Posterior cingulate gyrus (tissue), 11 donors: ENCODE measurements around the gene DST.

Source experiments
- DNase-seq, 10 donors: peaks; one replicate each; pipeline versions ENCODE4 v3.0.0 to v3.0.0-alpha.2; 2020 to 2021; ENCODE audit warnings: mixed read lengths in 3 of 10
- intact Hi-C: fragments of 100-400 bp; cut with DNase I; formaldehyde crosslinking; loops from one replicate; pipeline ENCODE4 v1.15.1; 2023

The DST gene

DNA sequence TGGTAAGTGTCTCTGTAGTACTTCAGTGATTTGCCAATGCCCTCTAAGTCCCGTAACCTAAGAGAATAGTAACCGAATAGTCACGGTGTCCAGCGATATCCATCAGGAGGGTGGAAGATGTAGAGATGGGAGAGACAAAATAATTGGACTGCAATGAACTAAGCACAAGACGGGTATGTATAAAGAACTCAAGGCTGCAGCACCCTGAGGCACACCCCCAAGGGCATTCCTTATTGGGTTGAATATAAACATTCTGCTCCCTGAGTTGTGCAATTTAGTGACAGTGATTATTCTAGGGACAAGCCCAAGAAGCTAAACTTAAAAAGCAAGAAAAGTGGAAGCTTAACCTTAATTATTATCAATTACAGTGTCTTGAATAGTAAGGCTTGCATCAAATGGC, 14.6 kb downstream of the DST start:
- DNase-seq = no peak

DNA sequence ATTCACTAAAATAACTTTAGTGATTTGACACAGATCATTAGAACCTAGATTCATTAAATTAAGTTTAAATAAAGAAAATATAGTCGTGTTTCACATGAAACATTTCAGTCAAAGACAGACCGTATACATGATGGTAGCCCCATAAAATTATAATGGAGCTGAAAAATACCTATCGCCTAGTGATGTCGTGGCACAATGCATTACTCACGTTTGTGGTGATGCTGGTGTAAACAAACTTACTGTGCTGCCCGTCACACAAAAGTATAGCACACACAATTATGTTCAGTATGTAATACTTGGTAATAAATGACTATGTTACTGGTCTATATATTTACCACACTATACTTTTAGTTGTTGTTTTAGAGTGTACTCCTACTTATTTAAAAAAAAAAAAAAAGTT, 17.3 kb downstream of the DST start:
- no peak for DNase-seq
- intact Hi-C loops = no loop called here

More for the DNA sequence above, 14.6 kb downstream of the DST start:
- intact Hi-C loops = no loop called here

DNA sequence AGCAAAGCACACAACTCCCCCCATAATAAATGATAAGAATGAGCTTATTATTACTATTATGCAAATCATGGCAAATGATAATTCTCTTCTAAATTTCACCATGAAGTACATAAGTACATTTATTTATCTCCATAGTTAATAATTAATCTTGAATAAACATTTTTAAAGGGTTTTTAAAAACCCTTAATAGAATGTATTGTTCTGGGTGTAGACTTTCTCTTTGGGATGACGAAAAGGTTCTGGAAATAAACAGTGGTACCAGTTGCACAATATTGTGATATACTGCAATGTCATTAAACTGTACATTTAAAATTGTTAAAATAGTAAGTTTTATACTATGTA, 18.0 kb downstream of the DST start:
- intact Hi-C loops = no loop called here
- no peak for DNase-seq

DNA sequence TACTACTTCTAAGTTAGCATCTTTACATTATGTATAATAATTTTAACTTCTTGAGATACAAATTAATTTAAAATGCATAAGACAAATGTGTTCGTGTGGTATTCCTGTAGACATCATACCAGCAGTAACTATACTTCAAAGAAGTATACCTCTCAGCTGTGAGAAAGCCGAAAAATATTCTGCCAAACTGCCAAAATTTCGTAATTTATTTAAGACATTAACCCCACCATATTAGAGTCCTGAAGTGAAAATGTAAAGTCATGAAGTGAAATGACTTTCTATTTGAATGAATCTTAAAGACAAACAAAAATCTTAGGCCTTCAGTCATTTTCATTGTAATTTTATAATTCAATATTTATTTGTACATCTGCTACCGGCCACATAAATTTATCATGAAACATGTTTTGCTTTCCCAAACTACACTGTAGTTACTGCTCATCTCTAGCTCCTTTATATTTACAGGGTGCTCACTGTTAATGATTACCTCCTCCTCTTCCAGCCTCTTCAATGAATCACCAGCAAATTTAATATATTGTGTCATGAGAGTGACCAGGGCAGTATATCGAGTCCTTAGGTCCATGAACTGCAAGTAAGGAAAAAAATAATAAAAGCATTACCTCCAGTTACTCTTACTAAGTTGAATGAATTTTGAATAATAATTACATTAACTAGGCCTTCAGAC, 18.5 kb downstream of the DST start:
- intact Hi-C loops = no loop called here
- no peak for DNase-seq

DNA sequence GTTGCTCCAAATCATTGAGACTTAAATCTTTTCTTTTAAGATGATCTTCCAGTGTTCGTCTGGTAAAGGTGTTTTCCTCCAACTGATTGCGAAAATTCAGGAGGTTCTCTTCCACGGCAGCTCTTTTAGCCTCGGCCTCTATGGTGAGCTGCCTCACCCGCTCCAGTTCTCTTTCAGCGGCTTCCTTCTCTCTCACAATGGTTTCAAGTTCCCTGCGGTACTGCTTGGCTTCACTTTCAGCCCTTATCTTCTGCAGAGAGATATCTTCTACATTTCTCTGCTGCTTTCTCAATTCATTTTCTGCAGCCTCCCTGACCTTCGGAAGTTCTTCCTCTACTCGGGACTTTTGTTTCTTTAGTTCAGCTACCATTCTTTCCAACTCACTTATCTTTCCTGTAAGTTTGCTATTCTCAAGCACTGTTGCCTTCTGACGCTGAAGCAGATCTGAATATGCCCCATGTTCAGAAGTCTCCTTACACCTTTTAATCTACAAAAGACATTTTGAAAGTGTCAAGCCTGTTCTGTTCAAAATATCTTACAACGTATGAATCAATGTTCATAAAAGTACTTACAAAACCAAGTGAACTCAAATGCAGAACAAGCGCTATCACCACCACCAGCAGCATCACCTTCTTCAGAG, 22.3 kb downstream of the DST start:
- intact Hi-C loops = no loop called here
- no peak for DNase-seq

DNA sequence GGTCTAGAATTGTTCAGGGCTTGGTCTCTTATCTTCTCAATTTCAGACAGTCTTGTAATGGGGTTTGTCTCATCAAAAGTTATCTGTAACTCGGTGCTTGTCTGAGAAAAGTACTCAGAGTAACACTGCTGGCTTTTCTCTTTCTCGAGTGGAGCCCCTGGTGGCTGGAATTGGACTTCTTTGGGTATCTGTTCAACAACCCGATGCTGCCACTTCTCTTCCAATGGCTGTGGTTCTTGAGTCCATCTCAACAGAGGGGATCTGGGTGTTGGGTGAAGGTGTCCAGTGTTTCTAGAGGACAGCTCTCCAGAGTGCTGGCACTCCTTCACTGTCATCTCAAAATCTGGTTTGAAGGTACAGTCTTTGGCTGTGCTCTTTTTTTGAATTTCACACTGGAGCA, 24.6 kb downstream of the DST start:
- intact Hi-C loops = no loop called here
- no peak for DNase-seq

DNA sequence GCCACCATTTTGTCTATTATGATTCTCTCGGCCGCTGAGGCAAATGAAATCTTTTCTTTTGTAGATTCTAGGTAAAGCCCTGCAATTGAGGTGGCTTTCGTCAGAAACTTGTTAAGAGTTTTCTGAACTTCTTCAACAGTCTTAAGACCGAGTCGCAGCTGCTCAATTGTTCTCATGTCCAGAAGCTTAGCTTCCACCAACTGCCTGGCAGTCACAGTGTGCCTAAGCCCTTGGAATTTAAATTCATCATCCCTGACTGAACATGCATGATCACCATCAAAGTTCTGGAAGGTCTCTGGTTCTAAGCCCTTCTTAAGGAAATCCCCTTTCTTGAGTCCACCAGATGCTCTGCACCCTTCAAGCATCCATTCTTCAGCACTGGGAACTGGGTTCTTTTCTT, 25.7 kb downstream of the DST start:
- DNase-seq = no peak

DNA sequence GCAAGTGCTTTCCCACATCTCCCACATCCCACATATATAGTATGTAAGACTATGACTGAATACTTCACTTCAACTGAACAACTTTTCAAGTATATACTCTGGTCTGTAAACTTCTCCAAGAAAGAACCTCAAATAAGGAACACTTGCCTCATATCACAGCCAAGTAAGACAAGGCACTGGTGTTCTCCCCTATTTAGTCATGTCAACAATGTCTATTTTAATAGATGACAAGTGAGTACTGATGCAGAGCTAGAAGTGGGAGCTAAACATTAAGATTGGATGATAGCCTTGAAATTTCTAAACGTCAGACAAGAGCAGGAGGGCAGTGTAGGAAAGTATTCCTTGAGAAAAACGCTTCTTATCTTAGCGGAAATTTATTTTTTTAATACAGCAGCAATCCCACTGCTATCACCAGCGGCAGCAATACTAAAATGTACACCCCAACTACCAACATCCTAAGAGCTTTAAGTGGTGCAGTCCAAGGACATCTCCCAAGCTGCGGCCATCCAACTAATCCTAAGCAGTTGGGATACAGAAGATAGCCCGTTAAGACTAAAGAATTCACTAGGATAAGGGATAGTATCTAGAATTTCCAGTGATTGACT, 29.3 kb downstream of the DST start:
- intact Hi-C loops = no loop called here
- DNase-seq = no peak

More for the DNA sequence above, 25.7 kb downstream of the DST start:
- intact Hi-C loops = no loop called here

DNA sequence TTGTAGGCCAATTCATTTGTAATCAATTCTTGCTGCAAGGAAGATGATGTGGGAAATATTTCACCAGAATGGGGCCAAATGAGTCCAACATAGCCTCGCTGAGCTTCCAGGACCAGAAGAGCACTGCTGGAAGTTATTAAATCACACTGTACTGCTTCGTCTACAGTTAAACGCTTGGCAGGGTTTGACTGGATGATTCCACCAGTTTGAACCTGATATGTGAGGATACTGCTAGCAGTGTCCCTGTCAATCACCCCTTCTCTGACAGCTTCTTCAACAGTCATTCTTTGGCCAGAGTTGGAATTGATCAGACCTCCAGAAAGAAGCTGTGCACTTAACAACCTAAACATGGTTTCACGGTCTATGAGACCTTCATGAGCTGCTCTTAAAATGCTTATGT, 34.4 kb downstream of the DST start:
- DNase-seq = no peak
- intact Hi-C loops = no loop called here

DNA sequence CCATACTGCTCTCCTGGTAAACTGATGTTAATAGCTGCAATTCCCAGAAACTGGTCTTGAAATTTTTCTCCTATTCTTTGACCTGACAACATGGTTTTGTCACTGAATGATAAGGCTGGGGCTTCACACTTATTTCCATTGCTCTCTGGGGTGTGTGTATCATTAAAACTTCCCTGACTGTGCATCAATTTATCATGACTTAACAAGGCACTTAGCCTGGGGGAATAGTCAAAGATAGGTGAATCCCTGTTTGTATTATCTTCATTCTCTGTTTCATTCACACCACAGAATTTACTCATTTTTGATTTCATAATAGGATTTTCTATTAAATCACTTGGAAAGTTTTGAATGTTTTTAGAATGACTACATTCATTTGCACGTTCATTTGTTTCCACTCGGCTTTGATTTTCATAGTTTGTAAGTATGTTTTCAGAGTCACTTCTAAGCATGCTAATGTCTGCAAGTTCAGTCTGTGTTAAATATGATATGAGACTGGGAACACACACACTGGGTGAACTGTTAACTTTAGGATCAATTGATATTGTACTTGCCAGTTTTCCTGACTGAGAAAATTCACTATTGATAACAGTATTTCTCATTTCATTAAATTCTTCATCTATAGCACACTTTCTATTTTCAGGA, 35.5 kb downstream of the DST start:
- intact Hi-C loops = no loop called here

DNA sequence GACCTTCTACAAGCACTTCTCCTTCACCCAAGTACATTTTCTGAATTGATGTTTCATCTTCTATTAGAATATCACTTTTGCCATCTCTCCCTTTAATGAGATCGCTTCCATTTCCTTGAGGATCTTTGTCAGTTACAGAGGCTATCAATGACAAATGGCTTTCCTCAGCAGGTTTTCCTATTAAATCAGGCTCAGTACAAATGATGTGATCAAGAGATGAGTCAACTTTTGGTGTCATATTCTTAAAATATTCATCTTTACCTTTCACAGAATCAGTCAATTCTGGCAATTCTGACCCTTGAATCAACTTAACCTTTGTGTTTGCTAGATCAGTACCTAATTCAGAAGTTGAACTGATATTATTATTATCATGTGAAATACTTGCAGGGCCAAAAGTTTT, 37.3 kb downstream of the DST start:
- intact Hi-C loops = no loop called here
- no peak for DNase-seq

More for the DNA sequence above, 35.5 kb downstream of the DST start:
- no peak for DNase-seq

DNA sequence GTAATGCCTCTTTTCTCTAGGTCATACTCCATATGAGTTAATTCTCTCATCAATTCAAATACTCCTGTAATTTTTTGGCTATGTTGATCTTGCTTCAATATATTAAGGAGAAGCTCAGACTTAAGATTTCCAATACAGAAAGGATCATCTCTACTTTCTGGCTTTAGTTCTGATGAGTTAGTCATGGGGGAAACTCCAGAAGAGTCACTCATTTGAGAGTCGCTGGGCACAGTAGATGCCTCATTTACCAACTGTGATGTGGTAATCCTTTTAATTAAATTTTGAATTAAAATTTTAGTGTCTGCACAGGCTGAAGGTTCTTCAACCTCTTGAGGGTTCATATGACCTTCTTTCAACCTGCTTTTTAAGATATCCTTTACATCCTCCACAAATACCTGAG, 38.5 kb downstream of the DST start:
- no peak for DNase-seq
- intact Hi-C loops = no loop called here

DNA sequence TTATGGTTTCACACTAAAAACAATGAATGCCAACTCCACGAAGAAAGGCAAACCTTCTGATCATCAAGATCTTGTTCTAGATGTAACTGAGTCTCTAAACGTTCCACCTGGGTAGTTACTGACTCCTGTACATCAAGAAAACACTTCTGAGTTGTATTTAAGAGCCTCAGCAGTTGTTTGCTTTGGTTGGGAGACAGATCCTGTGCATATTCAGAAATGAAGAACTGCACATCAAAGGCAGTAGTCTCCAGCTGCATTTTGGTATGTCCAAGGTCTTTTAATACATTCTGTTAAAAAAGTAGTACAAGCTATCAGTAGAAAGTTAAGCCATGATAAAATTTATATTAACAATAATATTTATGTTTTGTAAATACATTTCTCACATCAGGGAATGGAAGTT, 41.3 kb downstream of the DST start:
- intact Hi-C loops = no loop called here
- DNase-seq = no peak

DNA sequence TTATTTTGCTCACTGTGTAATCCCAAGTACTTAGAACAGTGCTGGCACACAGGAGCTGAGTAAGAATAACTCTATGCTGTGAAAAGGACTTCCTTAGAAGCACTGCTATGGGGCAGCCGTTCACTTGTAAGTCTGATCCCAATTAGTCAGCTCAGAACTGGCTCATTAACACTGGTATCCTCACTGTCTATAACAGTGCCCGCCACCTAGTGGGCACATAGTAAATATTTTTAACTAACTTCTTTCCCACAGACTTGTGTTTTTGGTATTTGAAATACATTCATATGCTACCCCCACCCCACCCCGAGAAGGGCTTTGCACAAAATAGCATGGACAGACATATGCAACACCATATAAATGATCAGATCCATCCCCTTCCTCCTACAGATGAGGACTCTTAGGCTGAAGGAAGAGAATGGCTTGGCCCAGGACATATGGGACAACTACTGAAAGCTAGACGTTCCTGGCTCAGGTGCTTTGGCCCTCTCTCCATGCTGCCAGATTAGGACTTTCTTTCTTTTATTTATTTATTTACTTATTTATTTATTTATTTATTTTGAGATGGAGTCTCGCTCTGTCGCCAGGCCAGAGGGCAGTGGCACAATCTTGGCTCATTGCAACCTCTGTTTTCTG, 47.1 kb downstream of the DST start:
- DNase-seq = peak in 5 of 10 donors; percentile 34 to 81 (median 39)
- intact Hi-C loops = no loop called here

DNA sequence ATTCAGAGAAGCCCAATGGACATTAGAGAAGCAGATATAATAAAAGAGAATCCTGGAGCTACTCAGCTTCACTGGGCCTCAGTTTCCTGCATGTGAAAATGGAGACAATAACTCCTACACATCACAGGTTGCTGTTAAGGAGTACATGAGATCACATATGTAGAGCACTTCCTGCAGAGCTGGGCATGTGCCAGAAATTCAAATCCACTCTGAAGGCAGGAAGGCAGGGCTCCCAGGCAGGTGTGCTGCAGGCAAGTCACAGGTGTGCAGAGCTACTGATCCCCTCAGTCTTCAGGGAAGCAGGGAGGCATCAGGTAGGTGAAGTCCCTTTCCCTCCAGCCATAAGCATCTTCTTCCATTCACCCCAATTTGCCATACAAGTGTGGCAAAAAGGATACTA, 48.0 kb downstream of the DST start:
- intact Hi-C loops = no loop called here
- DNase-seq = no peak

DNA sequence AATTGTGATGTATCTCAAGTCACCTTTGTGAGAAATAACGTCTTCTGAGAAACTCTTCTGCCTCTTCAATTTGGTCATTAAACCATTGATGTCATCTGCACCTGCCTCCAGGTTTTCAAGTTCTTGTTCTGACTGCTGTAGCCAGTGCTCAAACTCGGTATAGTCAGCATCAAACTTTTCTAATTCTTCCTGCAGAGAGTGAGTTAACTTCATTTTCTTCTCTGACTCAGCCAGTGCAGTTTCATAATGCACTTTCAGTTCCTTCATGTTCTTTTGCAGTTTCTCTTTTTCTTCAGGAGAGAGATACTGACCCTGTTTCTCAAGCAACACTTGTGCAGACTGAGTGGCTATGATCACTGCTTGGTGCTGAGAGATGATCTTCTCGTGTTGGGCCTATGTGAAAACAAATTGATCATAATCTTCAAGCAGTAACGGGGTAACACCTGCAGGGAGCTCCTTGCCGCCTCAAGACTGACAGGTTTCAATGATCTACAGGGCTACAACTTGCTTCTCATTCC, 48.8 kb downstream of the DST start:
- no peak for DNase-seq
- intact Hi-C loops = loop anchor here (2.0 kb wide), 1 partner anchor 235 kb away; no protein-coding TSS in a partner anchor

DNA sequence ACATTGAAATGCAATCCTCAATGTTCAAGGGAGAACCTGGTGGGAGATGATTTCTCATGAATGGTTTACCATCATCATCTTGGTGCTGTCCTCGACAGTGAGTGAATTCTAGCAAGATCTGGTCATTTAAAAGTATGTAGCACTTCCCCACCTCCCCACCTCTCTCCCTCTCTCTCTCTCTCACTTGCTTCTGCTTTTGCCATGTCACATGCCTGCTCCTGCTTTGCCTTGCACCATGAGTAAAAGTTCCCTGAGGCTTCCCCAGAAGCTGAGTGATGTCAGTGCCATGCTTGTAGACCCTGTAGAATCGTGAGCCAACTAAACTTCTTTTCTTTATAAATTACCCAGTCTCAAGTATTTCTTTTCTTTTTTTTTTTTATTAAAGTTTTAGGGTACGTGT, 60.5 kb downstream of the DST start:
- intact Hi-C loops = no loop called here
- no peak for DNase-seq

DNA sequence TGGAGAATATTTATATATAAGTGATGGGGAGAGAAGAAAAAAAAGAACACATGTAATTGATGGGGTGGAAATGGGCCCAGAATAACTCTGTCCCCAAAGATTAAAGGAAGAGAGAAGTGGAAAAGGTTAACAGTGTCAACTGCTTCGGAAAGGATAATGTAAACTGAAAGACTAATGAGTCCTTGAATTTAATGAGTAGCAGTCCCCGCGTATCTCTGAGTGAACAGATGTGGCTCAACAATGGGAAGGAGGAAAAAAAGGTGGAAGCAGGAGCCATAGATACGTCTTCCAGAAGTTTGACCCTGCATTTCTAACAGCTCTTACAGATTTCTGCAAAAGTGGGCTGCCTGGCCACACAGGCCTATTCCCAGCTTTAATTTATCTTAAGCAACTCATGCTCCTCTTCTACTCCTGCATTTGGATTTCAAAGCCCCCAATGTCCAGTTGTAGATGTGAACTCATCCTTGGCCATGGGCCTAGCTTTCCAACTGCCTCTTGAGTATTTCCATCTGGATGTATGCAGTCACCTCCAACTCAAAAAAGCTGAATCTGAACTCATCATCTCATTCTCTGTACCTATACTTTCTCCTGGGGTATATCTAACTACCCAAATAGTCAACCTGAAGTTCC, 61.3 kb downstream of the DST start:
- intact Hi-C loops = no loop called here

DNA sequence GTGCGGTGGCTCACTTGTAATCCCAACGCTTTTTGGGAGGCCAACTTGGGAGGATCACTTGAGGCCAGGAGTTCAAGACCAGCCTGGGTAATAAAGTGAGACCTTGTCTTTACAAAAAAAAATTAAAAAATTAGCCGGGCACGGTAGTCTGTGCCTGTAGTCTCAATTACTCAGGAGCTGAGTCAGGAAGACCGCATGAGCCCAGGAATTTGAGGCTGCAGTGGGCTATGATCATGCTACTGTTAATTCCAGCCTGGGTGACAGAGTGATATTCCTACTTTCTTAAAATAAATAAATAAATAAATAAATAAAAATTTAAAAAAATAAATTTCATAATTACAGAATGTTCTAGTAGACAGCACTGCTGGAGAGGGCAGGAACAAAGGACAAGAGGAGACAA, 62.4 kb downstream of the DST start:
- DNase-seq = peak in 1 of 10 donors; percentile 18
- intact Hi-C loops = no loop called here

More for the DNA sequence above, 61.3 kb downstream of the DST start:
- no peak for DNase-seq

DNA sequence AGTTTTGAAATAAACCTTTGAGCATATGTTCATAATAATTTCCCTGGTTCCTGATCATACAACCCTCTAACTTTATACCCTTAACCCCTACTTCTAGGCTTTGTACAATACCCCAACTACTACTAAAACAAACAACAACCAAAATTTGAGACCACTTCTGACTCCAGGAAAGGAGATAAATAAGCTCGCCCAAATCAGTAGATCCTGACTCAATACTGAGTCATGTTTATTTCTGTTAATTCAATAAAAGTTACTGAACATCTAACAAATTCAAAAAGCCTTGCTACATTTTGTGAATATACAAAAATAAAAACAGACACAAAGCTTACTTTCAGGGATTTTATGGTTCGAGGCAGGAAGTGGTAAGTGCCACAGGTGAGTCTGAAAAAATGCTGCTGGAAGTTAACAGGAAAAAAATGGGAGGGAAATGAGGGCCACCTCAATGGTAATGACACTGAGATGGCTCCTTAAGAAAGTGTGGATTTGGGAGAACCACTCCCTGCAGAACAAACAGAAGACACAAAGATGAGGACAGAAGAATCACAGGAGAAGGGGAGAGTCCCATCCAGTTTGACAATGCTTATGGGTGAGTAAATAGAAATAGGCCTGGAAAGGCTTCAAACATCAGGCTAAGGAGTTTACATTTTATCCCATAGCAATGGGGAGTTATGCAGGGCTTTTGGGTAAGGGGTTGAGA, 63.4 kb downstream of the DST start:
- intact Hi-C loops = no loop called here
- DNase-seq = no peak
